H1 (cell line): Measurements from ENCODE around the gene TRIM62. TPM values are rescaled to one million over a fixed set of nuclear protein-coding genes. Genes with fewer than 3 reads are reported as not detected.

Experiments used
- CTCF ChIA-PET: fragments of 300-600 bp; sonication (Branson Sonifier 250); formaldehyde crosslinking; loops from one replicate; lab custom pipeline; 2021; ENCODE audit not compliant: partially characterized antibody; lab: Charles Lee
- POLR2A ChIA-PET: fragments of 300-600 bp; sonication (Branson Sonifier 250); formaldehyde crosslinking; loops from one replicate; lab custom pipeline; 2021; ENCODE audit warnings: inconsistent platforms; ENCODE audit not compliant: partially characterized antibody; lab: Charles Lee
- DNase-seq, 2 experiments: peaks; one replicate each; pipeline versions ENCODE4 v3.0.0 to v3.0.0-alpha.2; 2010 to 2022; ENCODE audit warnings: low spot score in 2 of 2, low read depth in 1 of 2, mixed read lengths in 1 of 2
- FAIRE-seq: peaks from 2 replicates; lab custom pipeline; 2011; peaks lifted over from hg19 to GRCh38; lab: Jason Lieb, UNC
- H2AFZ ChIP-seq: 2 replicates; pipeline ENCODE4 v1.8.1; 2012; ENCODE audit warnings: low read length, inconsistent platforms
- H2AK5ac ChIP-seq: 2 replicates; pipeline ENCODE4 v1.6.1; 2013; ENCODE audit warnings: low read depth, low read length
- H2BK120ac ChIP-seq: replicated peaks from 2 replicates; pipeline ENCODE3; 2013; ENCODE audit warnings: low read depth, low read length, inconsistent platforms
- H2BK12ac ChIP-seq: 2 replicates; pipeline ENCODE4 v1.6.1; 2013; ENCODE audit warnings: low read depth, low read length
- H2BK15ac ChIP-seq: 2 replicates; pipeline ENCODE4 v1.6.1; 2013; ENCODE audit warnings: low read length
- H2BK20ac ChIP-seq: 2 replicates; pipeline ENCODE4 v1.6.1; 2013; ENCODE audit warnings: low read length
- H2BK5ac ChIP-seq: 2 replicates; pipeline ENCODE4 v1.6.1; 2013; ENCODE audit warnings: low read depth, low read length
- H3K14ac ChIP-seq: 2 replicates; pipeline ENCODE4 v1.6.1; 2013; ENCODE audit warnings: inconsistent platforms; ENCODE audit not compliant: insufficient read length
- H3K18ac ChIP-seq: 2 replicates; pipeline ENCODE4 v1.6.1; 2013; ENCODE audit warnings: low read length; ENCODE audit errors: extremely low read depth
- H3K23ac ChIP-seq: 2 replicates; pipeline ENCODE4 v1.6.1; 2013; ENCODE audit warnings: inconsistent platforms; ENCODE audit not compliant: insufficient read length
- H3K23me2 ChIP-seq: 2 replicates; pipeline ENCODE4 v1.6.1; 2013; ENCODE audit warnings: low read depth, low read length
- H3K27ac ChIP-seq: 2 replicates; pipeline ENCODE4 v1.6.1; 2011; ENCODE audit warnings: low read depth, low read length, inconsistent platforms
- H3K27me3 ChIP-seq, 4 experiments: replicated peaks in 1 of 4; 1 replicate in 1 of 4; 2 replicates in 3 of 4; pipeline versions ENCODE4 v1.6.1 to v1.8.1; 2011 to 2013; ENCODE audit warnings: low read length in 3 of 4, mild to moderate bottlenecking in 3 of 4, inconsistent platforms in 2 of 4, mixed read lengths in 2 of 4, moderate library complexity in 1 of 4; ENCODE audit not compliant: control insufficient read depth in 3 of 4, insufficient read depth in 3 of 4; ENCODE audit errors: extremely low read depth in 1 of 4
- H3K36me3 ChIP-seq, 4 experiments: 2 replicates each; pipeline versions ENCODE4 v1.6.1 to v1.8.1; 2011 to 2013; ENCODE audit warnings: mild to moderate bottlenecking in 4 of 4, low read length in 3 of 4, moderate library complexity in 2 of 4, control low read depth in 1 of 4, inconsistent platforms in 1 of 4; ENCODE audit not compliant: insufficient read depth in 4 of 4, control insufficient read depth in 2 of 4
- H3K4ac ChIP-seq: replicated peaks from 2 replicates; pipeline ENCODE3; 2013; ENCODE audit warnings: low read length, low read depth, mixed read lengths, inconsistent platforms; ENCODE audit not compliant: insufficient read length
- H3K4me1 ChIP-seq, 4 experiments: replicated peaks in 1 of 4; 1 replicate in 1 of 4; 2 replicates in 3 of 4; pipeline versions ENCODE4 v1.6.1 to v1.8.1; 2011 to 2013; ENCODE audit warnings: low read length in 3 of 4, inconsistent platforms in 2 of 4, mixed read lengths in 1 of 4; ENCODE audit not compliant: insufficient read depth in 4 of 4, control insufficient read depth in 3 of 4
- H3K4me2 ChIP-seq, 2 experiments: 2 replicates each; pipeline versions ENCODE4 v1.6.1 to v1.8.1; 2011 to 2013; ENCODE audit warnings: low read depth in 2 of 2, low read length in 2 of 2, control low read depth in 1 of 2, inconsistent platforms in 1 of 2, mild to moderate bottlenecking in 1 of 2; ENCODE audit not compliant: insufficient read depth in 1 of 2
- H3K4me3 ChIP-seq, 4 experiments: fragments of 200-600, 300-600 bp in 1 of 4; sonication (generic), shearing (Covaris generic), sonication (Bioruptor Twin) in 1 of 4; 2 replicates each; pipeline versions ENCODE4 v1.5.1 to v1.8.1; 2011 to 2016; ENCODE audit warnings: low read length in 4 of 4, low read depth in 3 of 4, control low read depth in 2 of 4, inconsistent platforms in 2 of 4, mild to moderate bottlenecking in 2 of 4, mixed read lengths in 1 of 4, moderate library complexity in 1 of 4; ENCODE audit not compliant: insufficient read depth in 2 of 4; ENCODE audit errors: extremely low read depth in 1 of 4
- H3K56ac ChIP-seq: replicated peaks from 2 replicates; pipeline ENCODE3; 2013; ENCODE audit warnings: low read depth, mild to moderate bottlenecking, mixed read lengths, low read length, inconsistent platforms; ENCODE audit not compliant: insufficient read length
- H3K79me1 ChIP-seq: 2 replicates; pipeline ENCODE4 v1.6.1; 2013; ENCODE audit warnings: low read depth, low read length, control low read depth
- H3K79me2 ChIP-seq, 2 experiments: 2 replicates each; pipeline versions ENCODE4 v1.6.1 to v1.8.1; 2012 to 2013; ENCODE audit warnings: low read length in 2 of 2, mild to moderate bottlenecking in 2 of 2, inconsistent platforms in 1 of 2; ENCODE audit not compliant: insufficient read depth in 2 of 2, control insufficient read depth in 1 of 2
- H3K9ac ChIP-seq, 4 experiments: replicated peaks in 1 of 4; 1 replicate in 1 of 4; 2 replicates in 3 of 4; pipeline versions ENCODE4 v1.6.1 to v1.8.1; 2011 to 2013; ENCODE audit warnings: low read depth in 3 of 4, low read length in 3 of 4, control low read depth in 2 of 4, mild to moderate bottlenecking in 2 of 4, moderate library complexity in 2 of 4, inconsistent platforms in 1 of 4; ENCODE audit errors: extremely low read depth in 1 of 4
- H3K9me3 ChIP-seq, 2 experiments: 2 replicates each; pipeline versions ENCODE4 v1.6.1 to v1.8.1; 2012 to 2013; ENCODE audit warnings: mild to moderate bottlenecking in 2 of 2, moderate library complexity in 2 of 2, control low read depth in 1 of 2, inconsistent platforms in 1 of 2, low read depth in 1 of 2, low read length in 1 of 2, mixed read lengths in 1 of 2; ENCODE audit not compliant: insufficient read depth in 2 of 2
- H4K20me1 ChIP-seq, 2 experiments: replicated peaks in 1 of 2; 2 replicates each; pipeline versions ENCODE3 to v1.8.1; 2011 to 2013; ENCODE audit warnings: inconsistent platforms in 2 of 2, low read length in 2 of 2, mild to moderate bottlenecking in 1 of 2; ENCODE audit not compliant: insufficient read depth in 2 of 2, control insufficient read depth in 1 of 2
- H4K5ac ChIP-seq: 2 replicates; pipeline ENCODE4 v1.6.1; 2013; ENCODE audit warnings: low read length, low read depth, mixed read lengths, inconsistent platforms; ENCODE audit not compliant: insufficient read length
- H4K8ac ChIP-seq: 2 replicates; pipeline ENCODE4 v1.8.0; 2013; ENCODE audit warnings: mild to moderate bottlenecking, moderate library complexity, low read length, inconsistent platforms; ENCODE audit not compliant: insufficient read depth; ENCODE audit errors: extremely low read depth
- H4K91ac ChIP-seq: replicated peaks from 2 replicates; pipeline ENCODE3; 2013; ENCODE audit warnings: low read length, mixed read lengths, inconsistent platforms; ENCODE audit not compliant: insufficient read length
- SAP30 ChIP-seq: fragments of 300-600 bp; sonication (generic); IDR thresholded peaks from 2 replicates; pipeline ENCODE4 v1.7.1; 2012; ENCODE audit warnings: low read length, moderate library complexity, mild to moderate bottlenecking, inconsistent platforms; ENCODE audit not compliant: insufficient read depth, insufficient replicate concordance
- WGBS, 2 experiments: shearing (Covaris generic) in 1 of 2; methylation state at CpG; one replicate each; pipeline versions ENCODE4 v1.1.6 to v1.1.7; 2013 to 2015; ENCODE audit warnings: low lambda C conversion rate in 2 of 2, mixed read lengths in 2 of 2, inconsistent platforms in 1 of 2, low coverage in 1 of 2, missing lambda C conversion rate in 1 of 2; ENCODE audit not compliant: insufficient replicate concordance in 2 of 2, insufficient coverage in 1 of 2, insufficient read length in 1 of 2; ENCODE audit errors: extremely low coverage in 1 of 2, missing lambda C conversion rate in 1 of 2; 5-methylcytosine and 5-hydroxymethylcytosine counted together
- polyA plus RNA-seq, 7 experiments: library from polyadenylated mRNA; depleted of rRNA in 3 of 7; stranded (reverse) in 5 of 7; unstranded in 2 of 7; fragments of >200 nt in 5 of 7; fragments of 200-250 nt in 2 of 7; gene quantifications; 1 replicate in 5 of 7; 2 replicates in 1 of 7; 4 replicates in 1 of 7; pipeline versions ENCODE4 v1.2.1 to v1.2.3, GENCODE V29; 2011 to 2013; ENCODE audit warnings: missing spikeins in 2 of 7, mixed read lengths in 2 of 7
- total RNA-seq: library from RNA; stranded (reverse); fragmentation: NEBNext Ultra II Directional; extraction: Animal tissue kit (Norgen Biotek cat#: 25700); gene quantifications from 2 replicates; pipeline ENCODE4 v1.2.1, GENCODE V29; 2021

TRIM62 gene
- total and polyA plus RNA-seq, 2 of the 8 experiments (the other 6 are each of a cell fraction or from before 2014, with no cell fraction given) = 6.3 to 10.8 TPM

DNA sequence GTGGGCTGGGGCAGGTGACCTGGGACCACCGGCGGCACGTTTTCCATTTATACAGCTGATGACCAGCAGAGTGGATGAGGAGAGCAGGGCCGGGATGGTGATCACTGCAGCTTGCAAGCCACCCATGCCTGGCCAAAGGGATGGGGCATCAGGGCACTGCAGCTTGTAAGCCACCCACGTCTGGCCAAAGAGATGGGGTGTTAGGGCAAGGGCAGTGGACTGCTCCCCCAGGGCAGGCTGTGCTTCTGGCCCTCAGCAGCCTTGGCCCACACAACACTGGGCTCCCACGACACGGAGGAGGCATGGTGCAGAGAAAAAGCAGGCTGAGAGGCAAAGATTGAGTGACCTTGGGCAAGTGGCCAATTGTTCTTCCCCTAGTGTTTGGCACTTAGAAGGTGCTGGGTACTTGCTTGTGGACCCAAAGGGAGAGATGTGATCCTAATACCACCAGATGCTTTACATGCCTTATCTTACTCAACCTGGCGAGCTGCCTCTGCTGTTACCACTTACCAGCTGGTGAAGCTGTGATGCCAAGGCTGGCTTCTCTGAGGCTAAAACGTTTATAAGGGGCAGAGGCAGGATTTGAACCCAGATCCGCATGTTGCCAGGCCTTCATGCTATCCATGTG, 48.3 kb downstream of the TRIM62 start:
- Histone ChIP-seq H2AFZ (no peak overlapping the region), H3K23ac (no peak overlapping the region), H2BK15ac (no peak overlapping the region), H2BK5ac (no peak overlapping the region), H3K4ac (no peak overlapping the region), H4K91ac (no peak overlapping the region), H3K9ac (no peak overlapping the region), H3K27me3 (no peaks in the 10 kb centered on the region; a peak in 1 of 7 replicates), H4K5ac (no peak overlapping the region), H2AK5ac (no peak overlapping the region), H3K4me3 (no peak overlapping the region; a peak in 1 of 8 replicates), H3K4me1 (peaks cover 0 to 4% (median 2%) of the 10 kb centered on the region in 4 experiments; a peak in 4 of 7 replicates), H3K9me3 (no peaks in the 10 kb centered on the region), H3K27ac (no peak overlapping the region), H3K79me1 (no peaks in the 10 kb centered on the region), H3K56ac (no peak overlapping the region), H3K23me2 (no peaks in the 10 kb centered on the region; the same call in 1 of the 2 replicates), H3K4me2 (no peak overlapping the region), H2BK120ac (no peak overlapping the region), H4K20me1 (no peaks in the 10 kb centered on the region), H3K79me2 (no peaks in the 10 kb centered on the region), H3K36me3 (no peaks in the 10 kb centered on the region), H3K14ac (no peak overlapping the region), H2BK12ac (peak overlapping the region; percentile 50; the same call in 1 of the 2 replicates), H2BK20ac (no peak overlapping the region), H4K8ac (no peak overlapping the region), H3K18ac (no peak overlapping the region)
- no peak for DNase-seq
- FAIRE-seq = no peak
- ChIA-PET POLR2A (no interaction called here), CTCF (interaction anchor here (0.6 to 6.1 kb wide), 8 partner anchors 11 to 229 kb away, joined by 3 to 55 read pairs (median 4); no protein-coding TSS in a partner anchor)
- TF ChIP-seq SAP30 = no peak
- WGBS, 2 experiments = 80% methylated on average over 10 of the region's 10 CpGs; no CpG with 5 or more reads in 1 of the 2 experiments
